Fibroblast of gingiva (primary cell): ENCODE results near the gene MMAB.

Source experiments
- DNase-seq: peaks from one replicate; pipeline ENCODE4 v3.0.0-alpha.2; 2011; ENCODE audit warnings: low read depth

MMAB gene

GRCh38 chr12:109583733-109584132, 10.4 kb upstream of the MMAB start:
- no peak for DNase-seq

GRCh38 chr12:109582636-109583035, 9.3 kb upstream of the MMAB start:
- DNase-seq: no peak

GRCh38 chr12:109581856-109582255, 8.6 kb upstream of the MMAB start:
- peak; percentile 20 for DNase-seq

- DNase-seq: no peak
Measured at GRCh38 chr12:109581334-109581691, 8.0 kb upstream of the MMAB start.

GRCh38 chr12:109580684-109581333, 7.5 kb upstream of the MMAB start:
- no peak for DNase-seq

GRCh38 chr12:109580272-109580671, 7.0 kb upstream of the MMAB start:
- no peak for DNase-seq

- DNase-seq: no peak
Measured at GRCh38 chr12:109579639-109580038, 6.3 kb upstream of the MMAB start.

- no peak for DNase-seq
Measured at GRCh38 chr12:109578330-109578927, 5.1 kb upstream of the MMAB start.

GRCh38 chr12:109577311-109577710, 4.0 kb upstream of the MMAB start:
- no peak for DNase-seq

- DNase-seq: no peak
Measured at GRCh38 chr12:109575683-109576082, 2.4 kb upstream of the MMAB start.

GRCh38 chr12:109573914-109574244, 575 bp upstream of the MMAB start:
- DNase-seq: no peak

- DNase-seq: no peak
Measured at GRCh38 chr12:109572506-109572845, 828 bp downstream of the MMAB start.

- DNase-seq: no peak
Measured at GRCh38 chr12:109571773-109572505, 1.4 kb downstream of the MMAB start.

- no peak for DNase-seq
Measured at GRCh38 chr12:109568486-109568885, 4.8 kb downstream of the MMAB start.

GRCh38 chr12:109567967-109568366, 5.3 kb downstream of the MMAB start:
- no peak for DNase-seq

GRCh38 chr12:109567296-109567695, 6.0 kb downstream of the MMAB start:
- DNase-seq: no peak

- DNase-seq: no peak
Measured at GRCh38 chr12:109566424-109566823, 6.9 kb downstream of the MMAB start.

GRCh38 chr12:109563291-109564284, 9.7 kb downstream of the MMAB start:
- no peak for DNase-seq

GRCh38 chr12:109562871-109563270, 10.4 kb downstream of the MMAB start:
- DNase-seq: no peak

- DNase-seq: no peak
Measured at GRCh38 chr12:109561711-109562030, 11.6 kb downstream of the MMAB start.

- no peak for DNase-seq
Measured at GRCh38 chr12:109560867-109561710, 12.2 kb downstream of the MMAB start.

- no peak for DNase-seq
Measured at GRCh38 chr12:109559601-109560000, 13.7 kb downstream of the MMAB start.
